ES-I3 (cell line): ENCODE measurements around the gene CDH2.

Source experiments
- H3K36me3 ChIP-seq: 2 replicates; pipeline ENCODE4 v1.6.1; 2013; ENCODE audit warnings: mild to moderate bottlenecking, low read length, control low read depth, moderate library complexity; ENCODE audit not compliant: insufficient read depth
- H3K4me1 ChIP-seq: 2 replicates; pipeline ENCODE4 v1.6.1; 2013; ENCODE audit warnings: mild to moderate bottlenecking, control low read depth, low read length; ENCODE audit not compliant: insufficient read depth
- H3K9ac ChIP-seq: 2 replicates; pipeline ENCODE4 v1.6.1; 2013; ENCODE audit warnings: low read depth, mild to moderate bottlenecking, low read length, moderate library complexity
- H3K9me3 ChIP-seq: 2 replicates; pipeline ENCODE4 v1.6.1; 2013; ENCODE audit warnings: mild to moderate bottlenecking, low read length, moderate library complexity; ENCODE audit not compliant: control insufficient read depth, insufficient read depth

The CDH2 gene

DNA sequence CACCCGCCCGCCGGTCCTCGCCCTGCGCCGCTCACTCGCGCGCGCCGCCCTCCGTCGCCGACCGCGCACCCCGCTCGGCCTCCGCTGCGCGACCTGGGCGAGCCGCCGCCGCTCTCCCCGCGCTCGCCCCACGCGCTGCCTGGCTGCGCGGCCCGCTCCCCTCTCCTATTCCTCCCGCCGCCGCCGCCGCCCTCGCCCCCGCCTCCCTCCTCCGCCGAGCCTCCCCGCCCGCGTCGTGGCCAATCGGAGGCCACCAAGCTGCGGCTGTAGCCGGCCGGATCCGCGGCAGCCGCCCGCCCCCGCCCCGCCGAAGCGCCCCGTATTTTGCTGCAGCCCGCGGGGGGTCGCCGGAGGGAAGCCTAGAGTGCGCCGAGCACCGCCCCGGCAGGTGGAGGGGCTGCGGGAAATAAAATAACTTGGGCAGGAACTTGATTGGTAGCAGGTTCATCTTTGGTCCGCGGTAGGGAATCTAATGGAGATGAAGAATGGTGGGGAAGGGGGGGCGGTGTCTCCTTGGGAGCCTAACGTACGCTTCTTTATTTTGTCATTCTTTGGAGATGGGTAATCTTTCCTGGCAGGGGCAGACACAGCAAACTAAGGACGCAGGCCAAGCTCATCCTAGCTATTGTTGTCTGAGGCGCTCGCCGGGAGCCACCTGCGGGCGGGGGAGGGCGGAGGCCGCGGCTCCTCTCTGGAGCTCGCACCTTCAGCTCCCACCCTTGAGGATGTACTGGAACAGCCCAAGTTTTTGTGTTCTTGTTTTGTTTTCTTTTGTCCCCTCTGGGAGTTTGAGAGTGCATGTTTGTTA lies 1.1 kb upstream of the CDH2 start:
- H3K9ac ChIP-seq, result peak overlapping the region; percentile 91
- H3K36me3 ChIP-seq, result no peaks in the 10 kb centered on the region
- H3K9me3 ChIP-seq, result no peaks in the 10 kb centered on the region
- H3K4me1 ChIP-seq, result peaks cover 32% of the 10 kb centered on the region

DNA sequence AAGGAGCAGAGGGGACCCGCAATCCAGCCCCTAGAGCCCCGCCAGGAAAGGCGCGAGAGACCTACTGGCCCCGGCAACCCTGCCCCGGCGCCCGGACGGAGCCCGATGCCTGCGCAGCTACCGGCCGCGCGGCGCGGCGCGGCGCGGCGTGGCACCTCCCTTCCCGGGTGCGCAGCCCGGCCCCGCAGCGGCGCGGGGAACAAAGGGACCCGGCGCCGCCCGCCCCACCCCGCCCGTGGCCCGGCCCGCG lies 307 bp downstream of the CDH2 start:
- Histone ChIP-seq H3K36me3 (no peaks in the 10 kb centered on the region), H3K9ac (peak overlapping the region; percentile 91), H3K9me3 (no peaks in the 10 kb centered on the region), H3K4me1 (peaks cover 18% of the 10 kb centered on the region)

GRCh38 chr18:28175930-28176697 lies 816 bp downstream of the CDH2 start:
- peaks cover 15% of the 10 kb centered on the region for H3K4me1 ChIP-seq
- H3K9me3 ChIP-seq, result no peaks in the 10 kb centered on the region
- H3K9ac ChIP-seq, result peak overlapping the region; percentile 91
- H3K36me3 ChIP-seq, result no peaks in the 10 kb centered on the region

DNA sequence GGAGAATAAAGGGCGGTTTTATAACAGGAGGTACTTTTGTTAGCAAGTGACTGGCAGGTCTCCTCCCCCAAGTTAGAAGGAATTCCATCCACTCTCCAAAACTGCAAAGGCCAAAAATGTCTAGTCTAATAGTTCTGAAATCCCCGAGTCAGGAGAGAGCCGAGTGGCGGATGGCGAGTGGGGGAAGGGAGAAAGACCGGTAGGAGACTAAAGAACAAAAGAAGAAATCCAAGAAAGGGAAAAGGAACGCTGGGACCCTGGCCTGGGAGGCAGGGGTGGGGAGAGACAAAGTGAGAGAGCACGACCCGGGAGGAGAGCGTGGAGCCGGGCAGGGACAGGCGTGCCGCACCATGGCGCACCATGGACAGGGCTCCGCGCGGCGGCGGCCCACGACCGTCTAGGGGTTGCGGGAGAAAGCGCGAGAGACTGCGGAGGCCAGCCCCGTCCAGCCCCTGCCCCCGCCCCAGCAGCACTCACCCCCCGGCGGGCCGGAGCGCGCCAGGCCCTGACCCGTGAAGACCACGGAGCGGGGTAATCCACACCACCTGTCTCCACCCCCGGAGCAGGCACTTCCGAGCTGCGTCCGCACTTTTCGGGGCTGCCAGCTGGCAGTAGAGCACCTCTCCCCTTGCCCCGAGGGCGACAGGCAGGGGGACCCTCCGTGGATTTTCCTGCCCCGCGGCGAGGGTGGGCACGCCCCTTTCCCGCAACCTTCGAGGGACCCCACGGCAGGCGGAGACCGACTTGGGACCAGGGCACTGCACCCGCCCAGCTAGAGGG lies 1.6 kb downstream of the CDH2 start:
- Histone ChIP-seq H3K9ac (peak overlapping the region; percentile 91), H3K36me3 (no peaks in the 10 kb centered on the region), H3K9me3 (no peaks in the 10 kb centered on the region), H3K4me1 (peaks cover 15% of the 10 kb centered on the region)

- H3K36me3 ChIP-seq, result no peaks in the 10 kb centered on the region
- H3K9me3 ChIP-seq, result no peaks in the 10 kb centered on the region
- peak overlapping the region; percentile 91 for H3K9ac ChIP-seq
- H3K4me1 ChIP-seq, result peaks cover 6% of the 10 kb centered on the region
Observed at GRCh38 chr18:28174181-28174905, 2.6 kb downstream of the CDH2 start.

DNA sequence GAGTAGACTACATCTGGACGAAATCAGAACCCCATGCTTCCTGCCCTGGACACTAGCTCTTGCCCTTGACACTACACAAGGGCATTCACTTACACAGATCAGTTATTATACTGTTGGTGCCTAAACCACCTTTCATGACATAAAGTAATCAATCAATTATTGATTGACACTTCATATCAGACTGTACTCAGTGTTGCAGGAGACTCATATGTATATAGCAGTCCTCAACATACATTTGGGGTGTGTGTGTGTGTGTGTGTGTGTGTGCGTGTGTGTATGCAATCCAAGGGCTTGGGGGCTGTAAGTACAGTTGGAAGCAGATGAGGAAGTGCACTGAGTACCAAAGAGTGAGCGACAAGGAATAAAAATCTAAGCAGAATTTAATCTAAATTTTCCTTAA lies 5.1 kb downstream of the CDH2 start:
- Histone ChIP-seq H3K9ac (no peak overlapping the region), H3K9me3 (no peaks in the 10 kb centered on the region), H3K4me1 (peaks cover 21% of the 10 kb centered on the region), H3K36me3 (no peaks in the 10 kb centered on the region)

- Histone ChIP-seq H3K9ac (no peak overlapping the region), H3K36me3 (no peaks in the 10 kb centered on the region), H3K4me1 (peaks cover 19% of the 10 kb centered on the region), H3K9me3 (no peaks in the 10 kb centered on the region)
Observed at GRCh38 chr18:28168725-28169124, 8.2 kb downstream of the CDH2 start.

GRCh38 chr18:28167835-28168349 lies 9.0 kb downstream of the CDH2 start:
- Histone ChIP-seq H3K4me1 (peaks cover 25% of the 10 kb centered on the region), H3K9me3 (no peaks in the 10 kb centered on the region), H3K36me3 (no peaks in the 10 kb centered on the region), H3K9ac (no peak overlapping the region)

DNA sequence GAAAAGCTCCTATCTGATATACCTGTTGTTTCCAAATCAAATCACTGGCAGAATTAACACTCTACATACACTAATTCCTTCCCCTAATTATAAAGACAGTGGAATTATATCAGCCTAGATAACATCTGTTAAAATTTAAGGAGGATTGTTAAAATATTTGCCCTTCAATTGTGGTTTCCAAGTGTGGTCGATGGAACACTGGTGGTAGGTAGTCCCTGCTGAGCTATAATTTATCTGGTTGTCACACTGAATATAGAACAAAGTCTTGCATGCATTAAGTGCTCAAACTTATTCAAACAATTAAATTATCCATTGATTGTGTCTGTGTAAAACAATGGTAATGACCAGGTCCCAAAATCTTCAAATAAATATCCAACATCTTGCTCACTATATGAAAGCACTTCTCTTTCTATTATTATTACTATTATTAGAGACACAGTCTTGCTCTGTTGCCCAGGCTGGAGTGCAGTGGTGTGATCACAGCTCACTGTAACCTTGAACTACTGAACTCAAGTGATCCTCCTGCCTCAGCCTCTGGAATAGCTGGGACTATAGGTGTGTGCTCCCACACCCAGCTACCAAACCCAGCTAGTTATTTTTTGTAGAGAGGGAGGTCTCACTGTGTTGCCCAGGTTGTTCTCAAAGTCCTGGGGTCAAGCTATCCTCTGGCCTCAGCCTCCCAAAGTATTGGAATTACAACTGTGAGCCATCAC lies 12.0 kb downstream of the CDH2 start:
- Histone ChIP-seq H3K4me1 (peaks cover 51% of the 10 kb centered on the region), H3K9me3 (no peaks in the 10 kb centered on the region), H3K9ac (no peak overlapping the region), H3K36me3 (no peaks in the 10 kb centered on the region)

DNA sequence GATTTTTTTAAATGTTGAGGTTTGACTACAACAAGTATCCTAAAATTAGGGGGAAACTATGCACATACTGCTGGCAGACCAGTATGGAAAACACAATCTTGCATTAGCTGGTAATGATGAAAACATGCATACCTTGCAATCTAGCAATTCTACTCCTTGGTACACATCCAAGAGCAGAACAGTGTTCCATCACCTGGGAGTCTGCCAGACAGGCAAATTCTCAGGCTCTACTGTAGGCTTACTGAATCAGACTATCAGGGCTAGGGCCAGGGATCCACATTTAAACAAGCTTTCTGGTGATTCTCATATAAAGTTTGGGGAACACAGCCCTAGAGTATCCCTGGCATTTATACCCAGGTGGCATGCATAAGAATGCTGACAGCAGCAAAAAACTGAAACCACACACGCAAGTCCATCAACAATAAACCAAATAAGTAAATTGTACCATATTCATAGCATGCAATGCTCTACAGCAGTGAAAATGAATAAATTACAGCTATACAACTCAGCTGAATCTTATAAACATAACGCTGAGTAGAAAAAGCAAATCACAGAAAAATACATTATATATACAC lies 13.6 kb downstream of the CDH2 start:
- H3K9me3 ChIP-seq, result no peaks in the 10 kb centered on the region
- peaks cover 61% of the 10 kb centered on the region for H3K4me1 ChIP-seq
- H3K36me3 ChIP-seq, result no peaks in the 10 kb centered on the region
- H3K9ac ChIP-seq, result no peak overlapping the region

DNA sequence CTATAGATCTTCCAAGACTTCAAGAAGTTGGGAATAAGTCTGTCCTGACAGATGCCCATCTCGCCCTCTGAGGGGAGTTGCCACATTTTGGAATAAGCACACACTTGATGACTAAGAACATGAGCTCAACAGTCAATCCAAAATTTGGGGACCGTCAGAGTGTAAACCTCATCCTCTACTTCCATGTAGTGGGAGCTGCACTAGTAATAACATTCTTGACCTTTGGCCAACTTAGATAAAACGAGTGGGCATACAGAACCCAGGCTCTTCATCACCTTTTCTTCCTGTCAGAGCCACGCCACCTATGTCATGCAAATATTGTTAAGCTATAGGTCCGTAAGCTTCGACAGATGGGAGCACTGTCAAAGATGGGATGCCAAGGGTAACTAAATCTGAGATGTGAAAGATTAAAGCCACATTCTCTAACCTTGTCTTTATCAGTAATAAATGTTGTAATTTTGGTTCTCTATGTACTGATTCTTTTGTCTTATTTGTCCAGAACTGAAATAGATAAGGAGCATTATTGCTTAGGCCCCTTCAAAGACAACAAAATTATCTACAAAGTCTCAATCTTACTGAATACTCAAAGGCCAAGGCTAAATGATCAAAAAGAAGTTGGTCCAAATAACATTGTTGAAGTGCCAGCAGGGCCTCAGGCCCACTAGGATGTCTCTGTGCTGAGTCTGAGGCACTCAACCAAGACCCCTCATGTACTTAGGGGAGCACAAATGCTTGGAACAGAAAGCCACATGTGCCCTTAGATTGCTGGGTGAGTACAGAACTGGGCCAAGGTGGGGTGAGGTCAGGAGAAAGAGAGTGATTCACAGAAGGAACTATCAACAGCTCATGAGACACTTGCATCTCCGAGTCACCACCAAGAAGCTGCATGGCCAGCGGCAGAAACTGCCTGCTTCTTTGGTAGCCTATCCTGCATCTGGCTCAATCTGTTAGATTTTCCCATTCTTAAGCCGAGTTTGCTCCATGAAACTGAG lies 15.0 kb downstream of the CDH2 start:
- Histone ChIP-seq H3K4me1 (peaks cover 55% of the 10 kb centered on the region), H3K9ac (no peak overlapping the region), H3K9me3 (no peaks in the 10 kb centered on the region), H3K36me3 (no peaks in the 10 kb centered on the region)

DNA sequence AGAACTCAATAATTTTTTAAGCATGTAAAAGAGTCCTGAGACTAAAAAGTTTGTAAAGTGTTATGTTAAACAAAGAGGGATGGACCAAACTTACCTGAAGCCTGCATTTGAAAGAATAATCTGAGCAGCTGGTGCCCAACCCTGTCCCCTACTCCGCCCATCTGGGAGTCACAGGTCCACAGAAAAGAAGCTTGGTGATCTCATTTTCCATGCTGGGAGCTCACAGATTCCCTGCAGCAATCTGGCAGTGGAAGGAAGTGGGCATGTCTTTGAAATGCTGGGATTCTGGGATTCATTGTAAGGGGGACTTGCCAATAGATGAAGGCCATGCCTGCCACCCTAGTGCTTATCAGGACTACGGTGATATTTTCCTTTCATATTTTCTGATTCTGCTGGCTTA lies 17.9 kb downstream of the CDH2 start:
- Histone ChIP-seq H3K36me3 (no peaks in the 10 kb centered on the region), H3K4me1 (peaks cover 70% of the 10 kb centered on the region), H3K9me3 (no peaks in the 10 kb centered on the region), H3K9ac (no peak overlapping the region)
